ENCODE results near the gene MAST4. TPM values are rescaled to one million over a fixed set of nuclear protein-coding genes. Genes with fewer than 3 reads are reported as not detected.

Gene MAST4
- total and polyA plus RNA-seq, 2 of the 13 experiments (the other 11 are each of a cell fraction or from before 2014, with no cell fraction given) = 3.4 to 3.7 TPM

- intact Hi-C loops (cut with micrococcal nuclease; ENCODE audit: unreplicated experiment) (no loop called here), in situ Hi-C loops (cut with HindIII; ENCODE audit: extremely low pct_ligation_motif_present, low pct_unique_long_range_greater_than_20kb) (no loop called here)
- Histone ChIP-seq H3K79me2 (ENCODE audit: insufficient read depth, low read length) (no peaks in the 10 kb centered on the region), H3K9ac (ENCODE audit: insufficient read depth, low read depth, low read length) (no peak overlapping the region), H3K4me1 (ENCODE audit: insufficient read depth, low read length) (no peaks in the 10 kb centered on the region), H3K4me2 (ENCODE audit: low read depth, low read length) (no peak overlapping the region), H4K20me1 (ENCODE audit: insufficient read depth, low read length) (no peaks in the 10 kb centered on the region), H3K27me3 (ENCODE audit: control insufficient read depth in 1 of 2, insufficient read depth in 2 of 2, low read length in 2 of 2) (no peaks in the 10 kb centered on the region; a peak in 1 of 5 replicates), H3K9me3 (ENCODE audit: low read length) (no peaks in the 10 kb centered on the region), H3K4me3 (replicated peaks in 1 of 3; ENCODE audit: insufficient read depth in 1 of 3, low read depth in 2 of 3, low read length in 3 of 3) (no peak overlapping the region), H3K36me3 (replicated peaks in 1 of 2; ENCODE audit: control insufficient read depth in 1 of 2, insufficient read depth in 2 of 2, low read length in 2 of 2) (no peaks in the 10 kb centered on the region), H3K27ac (ENCODE audit: extremely low read length, insufficient read depth, low read length) (no peak overlapping the region), H2AFZ (ENCODE audit: low read length) (no peak overlapping the region)
- DNase-seq (ENCODE audit: low spot score) (no peak), FAIRE-seq (no peak), ATAC-seq (no peak)
- 0% methylated on average over 1 of the region's 1 CpG for WGBS (ENCODE audit: low lambda C conversion rate)
- POLR2A ChIA-PET = no interaction called here
- CTCF ChIA-PET (ENCODE audit: low intra/inter-chr PET ratio, low total read pairs) = no interaction called here
- TF ChIP-seq RCOR2 (CRISPR knock-in tag; IDR thresholded peaks at IDR 0.05) = no peak
- no peak for TF ChIP-seq ZBTB26 (CRISPR knock-in tag; IDR thresholded peaks at IDR 0.05; ENCODE audit: borderline replicate concordance)
- no peak for TF ChIP-seq ZNF543 (CRISPR knock-in tag; IDR thresholded peaks at IDR 0.05)
- TF ChIP-seq NFKBIZ (CRISPR knock-in tag; IDR thresholded peaks at IDR 0.05) = no peak
- no peak for TF ChIP-seq ZNF512 (CRISPR knock-in tag; IDR thresholded peaks at IDR 0.05)
- no peak for TF ChIP-seq SNAPC4 (CRISPR knock-in tag; IDR thresholded peaks at IDR 0.05)
- TF ChIP-seq ZNF33B (CRISPR knock-in tag; IDR thresholded peaks at IDR 0.05) = no peak
- BruUV-seq (replicated peaks) = no TSS peak
Observed at GRCh38 chr5:67189931-67190330, 593.7 kb downstream of the MAST4 start.

Data from HepG2 (cell line).